Measurements from ENCODE around the gene UBE2L3. TPM values are rescaled to one million over a fixed set of nuclear protein-coding genes. Genes with fewer than 3 reads are reported as not detected.
"Not testable (repeated sequence)": the region's sequence is repeated elsewhere in the genome, so short reads cannot be mapped to it uniquely, and the experiment has no call there.

Gene UBE2L3
- polyA plus RNA-seq, 1 donor (not counting 4 experiments of a cell fraction or from before 2014, with no cell fraction given), result 80.8 TPM

GRCh38 chr22:21613553-21614233 lies 46.2 kb downstream of the UBE2L3 start:
- Histone ChIP-seq H4K20me1 (ENCODE audit: control insufficient read depth, extremely low read depth, insufficient read depth, low read length) (peaks cover 15% of the 10 kb centered on the region), H3K36me3 (ENCODE audit: control insufficient read depth in 2 of 2, extremely low read depth in 1 of 2, insufficient read depth in 2 of 2, low read length in 2 of 2) (peaks cover 20 to 39% of the 10 kb centered on the region in 2 experiments), H3K27ac (ENCODE audit: control insufficient read depth, insufficient read depth, low read length) (no peak overlapping the region), H3K9me3 (ENCODE audit: control insufficient read depth, low read depth, low read length) (no peaks in the 10 kb centered on the region), H3K79me2 (ENCODE audit: control insufficient read depth, insufficient read depth, low read length) (peaks cover 78% of the 10 kb centered on the region), H3K4me2 (ENCODE audit: control insufficient read depth, extremely low read depth, insufficient read depth, low read depth, low read length) (no peak overlapping the region), H2AFZ (ENCODE audit: control insufficient read depth, low read length) (no peak overlapping the region), H3K27me3 (ENCODE audit: control insufficient read depth, extremely low read depth, insufficient read depth, low read length) (no peaks in the 10 kb centered on the region), H3K4me1 (ENCODE audit: control insufficient read depth, extremely low read depth, insufficient read depth, low read length) (peaks cover 2% of the 10 kb centered on the region), H3K4me3 (ENCODE audit: control insufficient read depth in 2 of 3, extremely low read depth in 1 of 3, insufficient read depth in 2 of 3, low read depth in 1 of 3, low read length in 3 of 3) (no peak overlapping the region), H3K9me1 (ENCODE audit: control insufficient read depth, extremely low read depth, insufficient read depth, low read length) (no peaks in the 10 kb centered on the region), H3K9ac (ENCODE audit: control insufficient read depth, extremely low read depth, insufficient read depth, low read length) (no peak overlapping the region)
- TF ChIP-seq CTCF (optimal IDR thresholded peaks at IDR 0.05 in 1 of 3, IDR thresholded peaks at IDR 0.05 in 1 of 3, conservative IDR thresholded peaks at IDR 0.05 in 1 of 3; ENCODE audit: extremely low read depth in 1 of 3, insufficient read depth in 2 of 3, low read length in 3 of 3), result no peak
- no peak for TF ChIP-seq EZH2 (IDR thresholded peaks at IDR 0.05; ENCODE audit: low read length)
- DNase-seq (ENCODE audit: low read depth, low spot score) (no peak), FAIRE-seq (no peak)
- dilution Hi-C loops (cut with MboI; ENCODE audit: extremely low pct_ligation_motif_present, low sequenced_read_pairs), result no loop called here

- no peaks in the 10 kb centered on the region for H3K27me3 ChIP-seq (ENCODE audit: control insufficient read depth, extremely low read depth, insufficient read depth, low read length)
- H3K4me1 ChIP-seq (ENCODE audit: control insufficient read depth, extremely low read depth, insufficient read depth, low read length), result peaks cover 2% of the 10 kb centered on the region
- H3K27ac ChIP-seq (ENCODE audit: control insufficient read depth, insufficient read depth, low read length), result no peak overlapping the region
- TF ChIP-seq EZH2 (IDR thresholded peaks at IDR 0.05; ENCODE audit: low read length) (no peak), CTCF (optimal IDR thresholded peaks at IDR 0.05 in 1 of 3, IDR thresholded peaks at IDR 0.05 in 1 of 3, conservative IDR thresholded peaks at IDR 0.05 in 1 of 3; ENCODE audit: extremely low read depth in 1 of 3, insufficient read depth in 2 of 3, low read length in 3 of 3) (no peak)
- H2AFZ ChIP-seq (ENCODE audit: control insufficient read depth, low read length), result no peak overlapping the region
- peaks cover 14 to 42% of the 10 kb centered on the region in 2 experiments for H3K36me3 ChIP-seq (ENCODE audit: control insufficient read depth in 2 of 2, extremely low read depth in 1 of 2, insufficient read depth in 2 of 2, low read length in 2 of 2)
- H3K4me3 ChIP-seq (ENCODE audit: control insufficient read depth in 2 of 3, extremely low read depth in 1 of 3, insufficient read depth in 2 of 3, low read depth in 1 of 3, low read length in 3 of 3), result no peak overlapping the region
- H3K9me3 ChIP-seq (ENCODE audit: control insufficient read depth, low read depth, low read length), result no peaks in the 10 kb centered on the region
- dilution Hi-C loops (cut with MboI; ENCODE audit: extremely low pct_ligation_motif_present, low sequenced_read_pairs), result no loop called here
- peaks cover 80% of the 10 kb centered on the region for H3K79me2 ChIP-seq (ENCODE audit: control insufficient read depth, insufficient read depth, low read length)
- peaks cover 13% of the 10 kb centered on the region for H4K20me1 ChIP-seq (ENCODE audit: control insufficient read depth, extremely low read depth, insufficient read depth, low read length)
- no peak overlapping the region for H3K9ac ChIP-seq (ENCODE audit: control insufficient read depth, extremely low read depth, insufficient read depth, low read length)
- DNase-seq (ENCODE audit: low read depth, low spot score) (no peak), FAIRE-seq (no peak)
- no peaks in the 10 kb centered on the region for H3K9me1 ChIP-seq (ENCODE audit: control insufficient read depth, extremely low read depth, insufficient read depth, low read length)
- H3K4me2 ChIP-seq (ENCODE audit: control insufficient read depth, extremely low read depth, insufficient read depth, low read depth, low read length), result no peak overlapping the region
Measured at GRCh38 chr22:21615731-21616130, 48.2 kb downstream of the UBE2L3 start.

DNA sequence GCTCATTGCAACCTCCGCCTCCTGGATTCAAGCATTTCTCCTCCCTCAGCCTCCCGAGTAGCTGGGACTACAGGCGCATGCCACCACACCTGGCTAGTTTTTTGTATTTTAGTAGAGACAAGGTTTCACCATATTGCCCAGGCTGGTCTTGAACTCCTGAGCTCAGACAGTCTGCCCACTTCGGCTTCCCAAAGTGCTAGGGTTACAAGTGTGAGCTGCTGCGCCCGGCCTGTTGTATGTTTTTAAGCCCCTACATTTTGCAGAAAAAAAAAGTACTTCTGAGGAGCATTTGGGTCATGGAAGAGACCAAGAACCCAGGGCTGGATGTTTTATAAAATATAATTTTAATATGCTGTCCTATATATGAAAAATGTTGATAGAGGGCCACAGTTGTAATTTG lies 49.8 kb downstream of the UBE2L3 start:
- H3K9me1 ChIP-seq (ENCODE audit: control insufficient read depth, extremely low read depth, insufficient read depth, low read length); H3K9me3 ChIP-seq (ENCODE audit: control insufficient read depth, low read depth, low read length); FAIRE-seq; H3K4me3 ChIP-seq (ENCODE audit: control insufficient read depth in 2 of 3, extremely low read depth in 1 of 3, insufficient read depth in 2 of 3, low read depth in 1 of 3, low read length in 3 of 3); H3K4me1 ChIP-seq (ENCODE audit: control insufficient read depth, extremely low read depth, insufficient read depth, low read length); DNase-seq (ENCODE audit: low read depth, low spot score); dilution Hi-C loops (cut with MboI; ENCODE audit: extremely low pct_ligation_motif_present, low sequenced_read_pairs); H3K27ac ChIP-seq (ENCODE audit: control insufficient read depth, insufficient read depth, low read length); H2AFZ ChIP-seq (ENCODE audit: control insufficient read depth, low read length); H3K27me3 ChIP-seq (ENCODE audit: control insufficient read depth, extremely low read depth, insufficient read depth, low read length); H3K9ac ChIP-seq (ENCODE audit: control insufficient read depth, extremely low read depth, insufficient read depth, low read length); H3K4me2 ChIP-seq (ENCODE audit: control insufficient read depth, extremely low read depth, insufficient read depth, low read depth, low read length): not testable (repeated sequence)
- peaks cover 20% of the 10 kb centered on the region for H4K20me1 ChIP-seq (ENCODE audit: control insufficient read depth, extremely low read depth, insufficient read depth, low read length)
- peaks cover 7 to 29% of the 10 kb centered on the region in 2 experiments for H3K36me3 ChIP-seq (ENCODE audit: control insufficient read depth in 2 of 2, extremely low read depth in 1 of 2, insufficient read depth in 2 of 2, low read length in 2 of 2)
- peaks cover 75% of the 10 kb centered on the region for H3K79me2 ChIP-seq (ENCODE audit: control insufficient read depth, insufficient read depth, low read length)
